WTC11 (cell line): ENCODE results near the gene DHRS9. TPM values are rescaled to one million over a fixed set of nuclear protein-coding genes. Genes with fewer than 3 reads are reported as not detected.

Experiments
- ATAC-seq: fragments of 200-7000 bp; cut with Tn5 transposase; 2 replicates; pipeline ENCODE4 v1.10.0; 2021; ENCODE audit warnings: mild to moderate bottlenecking, moderate library complexity
- CTCF ChIA-PET: fragments of 300-600 bp; sonication (Branson Sonifier 250); formaldehyde crosslinking; loops from one replicate; lab custom pipeline; 2021; ENCODE audit warnings: antibody characterized with exemption; lab: Charles Lee
- POLR2A ChIA-PET: fragments of 350-600 bp; sonication (Branson Sonifier 250); formaldehyde crosslinking; loops from one replicate; lab custom pipeline; 2021; ENCODE audit warnings: antibody characterized with exemption; lab: Charles Lee
- DNase-seq: peaks from one replicate; pipeline ENCODE4 v3.0.0; 2021; ENCODE audit warnings: low spot score
- H3K27ac Mint-ChIP-seq: 2 replicates; pipeline ENCODE4 v1.8.0; 2021; ENCODE audit warnings: mixed read lengths
- H3K27me3 Mint-ChIP-seq: 2 replicates; pipeline ENCODE4 v1.8.0; 2021; ENCODE audit warnings: low read depth, mild to moderate bottlenecking, moderate library complexity, mixed read lengths
- H3K36me3 Mint-ChIP-seq: 2 replicates; pipeline ENCODE4 v1.8.0; 2021; ENCODE audit warnings: mixed read lengths
- H3K4me1 Mint-ChIP-seq: 2 replicates; pipeline ENCODE4 v1.8.0; 2022; ENCODE audit warnings: mixed read lengths
- H3K4me3 Mint-ChIP-seq: 2 replicates; pipeline ENCODE4 v1.8.0; 2021; ENCODE audit warnings: mild to moderate bottlenecking, moderate library complexity, mixed read lengths
- H3K9me3 Mint-ChIP-seq: 2 replicates; pipeline ENCODE4 v1.8.0; 2021; ENCODE audit warnings: mixed read lengths
- ELF4 ChIP-seq: sonication (generic); formaldehyde crosslinking; IDR thresholded peaks from 2 replicates; pipeline ENCODE4 v1.8.1; 2022; ENCODE audit warnings: low read depth, mild to moderate bottlenecking, moderate library complexity, missing genetic modification reagents
- FOXK1 ChIP-seq: sonication (generic); formaldehyde crosslinking; IDR thresholded peaks from 2 replicates; pipeline ENCODE4 v1.8.0; 2022; ENCODE audit warnings: mild to moderate bottlenecking, moderate library complexity, missing genetic modification reagents
- HMGA2 ChIP-seq: fragments of 250-450 bp; sonication (Bioruptor Pico); IDR thresholded peaks from 2 replicates; pipeline ENCODE4 v1.4.0; 2021; ENCODE audit warnings: mild to moderate bottlenecking, moderate library complexity
- JUN ChIP-seq: sonication (generic); formaldehyde crosslinking; IDR thresholded peaks from 2 replicates; pipeline ENCODE4 v1.8.0; 2023; ENCODE audit warnings: mild to moderate bottlenecking, missing genetic modification reagents
- KAT7 ChIP-seq: sonication (generic); formaldehyde crosslinking; IDR thresholded peaks from 2 replicates; pipeline ENCODE4 v1.8.1; 2023; ENCODE audit warnings: missing genetic modification reagents, mild to moderate bottlenecking, borderline replicate concordance
- OVOL2 ChIP-seq: fragments of 250-450 bp; sonication (Bioruptor Pico); IDR thresholded peaks from 2 replicates; pipeline ENCODE4 v1.9.0; 2021; ENCODE audit warnings: mild to moderate bottlenecking, borderline replicate concordance
- PRRX2 ChIP-seq: fragments of 250-450 bp; sonication (Bioruptor Pico); IDR thresholded peaks from 2 replicates; pipeline ENCODE4 v1.8.0; 2021; ENCODE audit warnings: mild to moderate bottlenecking
- RORB ChIP-seq: fragments of 250-450 bp; sonication (Bioruptor Pico); IDR thresholded peaks from 2 replicates; pipeline ENCODE4 v1.9.0; 2021; ENCODE audit warnings: mild to moderate bottlenecking
- SMAD3 ChIP-seq: sonication (generic); formaldehyde crosslinking; IDR thresholded peaks from 2 replicates; pipeline ENCODE4 v1.8.0; 2022; ENCODE audit warnings: missing genetic modification reagents, mild to moderate bottlenecking, borderline replicate concordance
- TP53 ChIP-seq: sonication (generic); formaldehyde crosslinking; IDR thresholded peaks from 2 replicates; pipeline ENCODE4 v1.8.1; 2023; ENCODE audit warnings: mild to moderate bottlenecking, missing genetic modification reagents
- ZNF317 ChIP-seq: sonication (generic); formaldehyde crosslinking; IDR thresholded peaks from 2 replicates; pipeline ENCODE4 v1.8.1; 2023; ENCODE audit warnings: low read depth, mild to moderate bottlenecking, moderate library complexity, missing genetic modification reagents, borderline replicate concordance
- ZNF396 ChIP-seq: fragments of 250-450 bp; sonication (Bioruptor Pico); IDR thresholded peaks from 2 replicates; pipeline ENCODE4 v1.8.0; 2021; ENCODE audit warnings: mild to moderate bottlenecking, moderate library complexity, borderline replicate concordance
- ZNF416 ChIP-seq: fragments of 250-450 bp; sonication (Bioruptor Pico); IDR thresholded peaks from 2 replicates; pipeline ENCODE4 v1.9.0; 2021; ENCODE audit warnings: mild to moderate bottlenecking, inconsistent platforms
- ZNF423 ChIP-seq: fragments of 250-450 bp; sonication (Bioruptor Pico); IDR thresholded peaks from 2 replicates; pipeline ENCODE4 v2.1.2; 2022; ENCODE audit warnings: mild to moderate bottlenecking, moderate library complexity
- ZNF671 ChIP-seq: fragments of 250-450 bp; sonication (Bioruptor Pico); IDR thresholded peaks from 2 replicates; pipeline ENCODE4 v1.8.0; 2021; ENCODE audit warnings: mild to moderate bottlenecking
- total RNA-seq: library from RNA; stranded (reverse); gene quantifications from 3 replicates; pipeline ENCODE4 v1.2.3, GENCODE V29; 2021
- TF ChIP-seq, protein P1 (sequence below): sonication (generic); formaldehyde crosslinking; IDR thresholded peaks from 2 replicates; pipeline ENCODE4 v1.8.0; 2023; ENCODE audit warnings: missing genetic modification reagents, mild to moderate bottlenecking, borderline replicate concordance
- TF ChIP-seq, protein P2 (sequence below): sonication (generic); formaldehyde crosslinking; IDR thresholded peaks from 2 replicates; pipeline ENCODE4 v1.8.1; 2023; ENCODE audit warnings: mild to moderate bottlenecking, missing genetic modification reagents, moderate library complexity
- TF ChIP-seq, protein P3 (sequence below): sonication (generic); formaldehyde crosslinking; IDR thresholded peaks from 2 replicates; pipeline ENCODE4 v1.8.0; 2022; ENCODE audit warnings: mild to moderate bottlenecking, missing genetic modification reagents
- TF ChIP-seq, protein P4 (sequence below): sonication (generic); formaldehyde crosslinking; IDR thresholded peaks from 2 replicates; pipeline ENCODE4 v1.8.0; 2023; ENCODE audit warnings: missing genetic modification reagents
- TF ChIP-seq, protein P5 (sequence below): fragments of 250-450 bp; sonication (Bioruptor Pico); IDR thresholded peaks from 2 replicates; pipeline ENCODE4 v1.8.0; 2021; ENCODE audit warnings: mild to moderate bottlenecking
- TF ChIP-seq, protein P6 (sequence below): sonication (generic); formaldehyde crosslinking; IDR thresholded peaks from 2 replicates; pipeline ENCODE4 v1.8.1; 2022; ENCODE audit warnings: low read depth, mild to moderate bottlenecking, moderate library complexity, missing genetic modification reagents, borderline replicate concordance
- TF ChIP-seq, protein P7 (sequence below): sonication (generic); formaldehyde crosslinking; IDR thresholded peaks from 2 replicates; pipeline ENCODE4 v1.8.1; 2023; ENCODE audit warnings: mild to moderate bottlenecking, missing genetic modification reagents, moderate library complexity

DHRS9 gene
- total RNA-seq, 1 experiment from 2014 or later: not detected

DNA sequence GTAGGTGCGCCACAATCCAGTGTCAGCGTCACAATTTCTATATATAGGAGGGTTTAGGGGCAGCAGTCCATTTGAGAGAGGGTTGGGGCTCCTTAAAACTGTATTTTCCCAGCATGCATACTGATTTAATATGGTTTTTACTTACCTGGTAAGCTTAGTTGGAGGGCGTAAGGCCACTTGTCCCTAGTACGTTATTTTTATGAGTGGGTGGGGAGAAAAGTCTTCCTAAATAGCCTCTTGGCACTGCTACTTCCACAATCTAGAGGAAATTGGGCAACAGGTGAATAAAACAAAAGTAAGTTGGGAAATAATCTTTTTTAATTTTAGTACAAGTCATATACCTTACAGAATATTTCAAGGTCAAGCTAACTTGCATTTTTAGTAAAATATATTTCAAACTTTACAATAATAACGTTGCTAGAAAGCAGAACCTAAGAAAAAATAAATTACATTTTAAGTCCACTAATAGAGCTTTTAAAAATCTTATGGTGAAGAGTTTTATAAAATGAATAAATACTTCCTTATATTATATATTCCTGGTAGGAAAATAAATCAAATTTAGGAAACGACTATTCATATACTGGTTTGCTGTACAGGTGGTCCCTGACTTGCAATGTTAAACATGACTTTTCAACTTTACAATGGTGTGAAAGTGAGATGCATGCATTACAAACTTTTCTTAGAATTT is 20.9 kb downstream of the DHRS9 start (continued):
- TF ChIP-seq, protein P1, sequence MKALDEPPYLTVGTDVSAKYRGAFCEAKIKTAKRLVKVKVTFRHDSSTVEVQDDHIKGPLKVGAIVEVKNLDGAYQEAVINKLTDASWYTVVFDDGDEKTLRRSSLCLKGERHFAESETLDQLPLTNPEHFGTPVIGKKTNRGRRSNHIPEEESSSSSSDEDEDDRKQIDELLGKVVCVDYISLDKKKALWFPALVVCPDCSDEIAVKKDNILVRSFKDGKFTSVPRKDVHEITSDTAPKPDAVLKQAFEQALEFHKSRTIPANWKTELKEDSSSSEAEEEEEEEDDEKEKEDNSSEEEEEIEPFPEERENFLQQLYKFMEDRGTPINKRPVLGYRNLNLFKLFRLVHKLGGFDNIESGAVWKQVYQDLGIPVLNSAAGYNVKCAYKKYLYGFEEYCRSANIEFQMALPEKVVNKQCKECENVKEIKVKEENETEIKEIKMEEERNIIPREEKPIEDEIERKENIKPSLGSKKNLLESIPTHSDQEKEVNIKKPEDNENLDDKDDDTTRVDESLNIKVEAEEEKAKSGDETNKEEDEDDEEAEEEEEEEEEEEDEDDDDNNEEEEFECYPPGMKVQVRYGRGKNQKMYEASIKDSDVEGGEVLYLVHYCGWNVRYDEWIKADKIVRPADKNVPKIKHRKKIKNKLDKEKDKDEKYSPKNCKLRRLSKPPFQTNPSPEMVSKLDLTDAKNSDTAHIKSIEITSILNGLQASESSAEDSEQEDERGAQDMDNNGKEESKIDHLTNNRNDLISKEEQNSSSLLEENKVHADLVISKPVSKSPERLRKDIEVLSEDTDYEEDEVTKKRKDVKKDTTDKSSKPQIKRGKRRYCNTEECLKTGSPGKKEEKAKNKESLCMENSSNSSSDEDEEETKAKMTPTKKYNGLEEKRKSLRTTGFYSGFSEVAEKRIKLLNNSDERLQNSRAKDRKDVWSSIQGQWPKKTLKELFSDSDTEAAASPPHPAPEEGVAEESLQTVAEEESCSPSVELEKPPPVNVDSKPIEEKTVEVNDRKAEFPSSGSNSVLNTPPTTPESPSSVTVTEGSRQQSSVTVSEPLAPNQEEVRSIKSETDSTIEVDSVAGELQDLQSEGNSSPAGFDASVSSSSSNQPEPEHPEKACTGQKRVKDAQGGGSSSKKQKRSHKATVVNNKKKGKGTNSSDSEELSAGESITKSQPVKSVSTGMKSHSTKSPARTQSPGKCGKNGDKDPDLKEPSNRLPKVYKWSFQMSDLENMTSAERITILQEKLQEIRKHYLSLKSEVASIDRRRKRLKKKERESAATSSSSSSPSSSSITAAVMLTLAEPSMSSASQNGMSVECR (CRISPR knock-in tag): no peak
- TF ChIP-seq KAT7 (CRISPR knock-in tag): no peak
- no peak for TF ChIP-seq ZNF423 (CRISPR knock-in tag)
- TF ChIP-seq, protein P2, sequence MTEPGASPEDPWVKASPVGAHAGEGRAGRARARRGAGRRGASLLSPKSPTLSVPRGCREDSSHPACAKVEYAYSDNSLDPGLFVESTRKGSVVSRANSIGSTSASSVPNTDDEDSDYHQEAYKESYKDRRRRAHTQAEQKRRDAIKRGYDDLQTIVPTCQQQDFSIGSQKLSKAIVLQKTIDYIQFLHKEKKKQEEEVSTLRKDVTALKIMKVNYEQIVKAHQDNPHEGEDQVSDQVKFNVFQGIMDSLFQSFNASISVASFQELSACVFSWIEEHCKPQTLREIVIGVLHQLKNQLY (CRISPR knock-in tag): no peak
- no peak for TF ChIP-seq ZNF396
- TF ChIP-seq, protein P3, sequence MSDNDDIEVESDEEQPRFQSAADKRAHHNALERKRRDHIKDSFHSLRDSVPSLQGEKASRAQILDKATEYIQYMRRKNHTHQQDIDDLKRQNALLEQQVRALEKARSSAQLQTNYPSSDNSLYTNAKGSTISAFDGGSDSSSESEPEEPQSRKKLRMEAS (CRISPR knock-in tag): no peak
- TF ChIP-seq, all 79 proteins: peak for 0

DNA sequence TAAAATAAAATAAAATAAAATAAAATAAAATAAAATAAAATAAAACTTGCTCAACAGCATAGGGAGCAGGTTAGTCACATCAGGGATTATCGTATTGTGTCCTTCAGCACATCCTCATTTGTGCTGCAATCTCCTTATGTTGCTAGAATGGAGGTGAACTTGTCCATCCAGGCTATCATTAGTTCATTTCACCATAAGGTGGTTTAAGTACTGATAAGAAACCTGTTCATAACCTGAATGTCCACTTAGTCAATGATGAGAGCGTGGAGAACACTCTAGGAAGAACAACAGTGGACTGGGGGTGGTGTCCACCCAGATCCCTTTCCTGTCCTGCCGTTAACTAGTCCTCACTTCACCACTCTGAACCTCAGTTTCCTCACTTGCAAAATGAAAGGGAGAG is 21.9 kb downstream of the DHRS9 start:
- ChIA-PET CTCF (no interaction called here), POLR2A (no interaction called here)
- peaks cover 5% of the 10 kb centered on the region for H3K27me3 Mint-ChIP-seq
- no peak overlapping the region for H3K4me3 Mint-ChIP-seq
- H3K36me3 Mint-ChIP-seq: no peaks in the 10 kb centered on the region
- H3K4me1 Mint-ChIP-seq: peaks cover 8% of the 10 kb centered on the region
- TF ChIP-seq SMAD3 (CRISPR knock-in tag): no peak
- peak; percentile 35; the same call in 1 of the 2 replicates for TF ChIP-seq HMGA2 (CRISPR knock-in tag)
- no peak overlapping the region for H3K27ac Mint-ChIP-seq
- no peak for DNase-seq
- no peaks in the 10 kb centered on the region; the same call in 1 of the 2 replicates for H3K9me3 Mint-ChIP-seq
- no peak for ATAC-seq

DNA sequence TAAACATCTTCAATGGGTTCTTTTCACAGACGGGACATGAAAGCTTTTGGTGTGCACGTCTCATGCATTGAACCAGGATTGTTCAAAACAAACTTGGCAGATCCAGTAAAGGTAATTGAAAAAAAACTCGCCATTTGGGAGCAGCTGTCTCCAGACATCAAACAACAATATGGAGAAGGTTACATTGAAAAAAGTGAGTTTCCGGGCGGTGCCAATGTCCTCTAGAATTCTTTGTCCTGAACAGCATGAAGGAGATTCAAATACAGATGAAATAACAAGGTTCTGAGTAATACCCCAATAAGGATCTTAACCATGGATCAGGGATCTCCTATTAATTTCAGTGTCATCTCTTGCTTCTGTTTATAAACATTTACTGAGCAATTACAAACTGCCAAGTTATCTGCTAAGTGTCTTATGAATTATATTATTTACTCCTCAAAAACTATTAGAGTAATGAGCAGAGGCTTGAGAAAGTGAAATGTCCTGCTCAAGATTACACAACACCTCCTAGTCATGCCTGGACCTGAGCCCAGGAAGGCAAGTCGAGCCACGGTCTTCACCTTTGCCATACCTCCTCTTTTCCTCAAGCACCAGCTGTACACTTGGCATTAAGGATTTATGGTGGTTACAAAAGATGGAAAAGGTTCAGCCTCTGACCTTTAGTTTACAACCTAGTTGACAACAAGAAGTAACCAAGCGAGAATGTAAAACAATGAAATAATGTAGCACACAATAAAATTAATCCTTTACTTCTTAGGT is 22.6 kb downstream of the DHRS9 start:
- Mint-ChIP-seq H3K27me3 (peaks cover 5% of the 10 kb centered on the region), H3K4me1 (peaks cover 8% of the 10 kb centered on the region), H3K9me3 (no peaks in the 10 kb centered on the region; the same call in 1 of the 2 replicates), H3K27ac (no peak overlapping the region), H3K36me3 (no peaks in the 10 kb centered on the region), H3K4me3 (no peak overlapping the region)
- ATAC-seq (no peak), DNase-seq (no peak)
- CTCF ChIA-PET: no interaction called here
- POLR2A ChIA-PET: no interaction called here
- TF ChIP-seq FOXK1 (CRISPR knock-in tag) (no peak), ZNF416 (CRISPR knock-in tag) (no peak), JUN (CRISPR knock-in tag) (no peak), RORB (CRISPR knock-in tag) (no peak), ZNF671 (no peak), ZNF317 (CRISPR knock-in tag) (no peak), OVOL2 (CRISPR knock-in tag) (no peak), TP53 (no peak), PRRX2 (CRISPR knock-in tag) (no peak), ELF4 (CRISPR knock-in tag) (no peak)
- TF ChIP-seq, protein P4, sequence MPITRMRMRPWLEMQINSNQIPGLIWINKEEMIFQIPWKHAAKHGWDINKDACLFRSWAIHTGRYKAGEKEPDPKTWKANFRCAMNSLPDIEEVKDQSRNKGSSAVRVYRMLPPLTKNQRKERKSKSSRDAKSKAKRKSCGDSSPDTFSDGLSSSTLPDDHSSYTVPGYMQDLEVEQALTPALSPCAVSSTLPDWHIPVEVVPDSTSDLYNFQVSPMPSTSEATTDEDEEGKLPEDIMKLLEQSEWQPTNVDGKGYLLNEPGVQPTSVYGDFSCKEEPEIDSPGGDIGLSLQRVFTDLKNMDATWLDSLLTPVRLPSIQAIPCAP (CRISPR knock-in tag): no peak
- TF ChIP-seq, protein P5, sequence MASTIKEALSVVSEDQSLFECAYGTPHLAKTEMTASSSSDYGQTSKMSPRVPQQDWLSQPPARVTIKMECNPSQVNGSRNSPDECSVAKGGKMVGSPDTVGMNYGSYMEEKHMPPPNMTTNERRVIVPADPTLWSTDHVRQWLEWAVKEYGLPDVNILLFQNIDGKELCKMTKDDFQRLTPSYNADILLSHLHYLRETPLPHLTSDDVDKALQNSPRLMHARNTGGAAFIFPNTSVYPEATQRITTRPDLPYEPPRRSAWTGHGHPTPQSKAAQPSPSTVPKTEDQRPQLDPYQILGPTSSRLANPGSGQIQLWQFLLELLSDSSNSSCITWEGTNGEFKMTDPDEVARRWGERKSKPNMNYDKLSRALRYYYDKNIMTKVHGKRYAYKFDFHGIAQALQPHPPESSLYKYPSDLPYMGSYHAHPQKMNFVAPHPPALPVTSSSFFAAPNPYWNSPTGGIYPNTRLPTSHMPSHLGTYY (CRISPR knock-in tag): no peak
- TF ChIP-seq, protein P2 (CRISPR knock-in tag): no peak
- TF ChIP-seq, protein P6, sequence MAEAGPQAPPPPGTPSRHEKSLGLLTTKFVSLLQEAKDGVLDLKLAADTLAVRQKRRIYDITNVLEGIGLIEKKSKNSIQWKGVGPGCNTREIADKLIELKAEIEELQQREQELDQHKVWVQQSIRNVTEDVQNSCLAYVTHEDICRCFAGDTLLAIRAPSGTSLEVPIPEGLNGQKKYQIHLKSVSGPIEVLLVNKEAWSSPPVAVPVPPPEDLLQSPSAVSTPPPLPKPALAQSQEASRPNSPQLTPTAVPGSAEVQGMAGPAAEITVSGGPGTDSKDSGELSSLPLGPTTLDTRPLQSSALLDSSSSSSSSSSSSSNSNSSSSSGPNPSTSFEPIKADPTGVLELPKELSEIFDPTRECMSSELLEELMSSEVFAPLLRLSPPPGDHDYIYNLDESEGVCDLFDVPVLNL (CRISPR knock-in tag): no peak
- TF ChIP-seq, protein P7, sequence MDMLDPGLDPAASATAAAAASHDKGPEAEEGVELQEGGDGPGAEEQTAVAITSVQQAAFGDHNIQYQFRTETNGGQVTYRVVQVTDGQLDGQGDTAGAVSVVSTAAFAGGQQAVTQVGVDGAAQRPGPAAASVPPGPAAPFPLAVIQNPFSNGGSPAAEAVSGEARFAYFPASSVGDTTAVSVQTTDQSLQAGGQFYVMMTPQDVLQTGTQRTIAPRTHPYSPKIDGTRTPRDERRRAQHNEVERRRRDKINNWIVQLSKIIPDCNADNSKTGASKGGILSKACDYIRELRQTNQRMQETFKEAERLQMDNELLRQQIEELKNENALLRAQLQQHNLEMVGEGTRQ (CRISPR knock-in tag): no peak
